Esophagus mucosa (tissue), 1 donor: ENCODE results near the gene SH3GL1. TPM values are rescaled to one million over a fixed set of nuclear protein-coding genes. Genes with fewer than 3 reads are reported as not detected.
A peak's percentile ranks its signal among the peaks of the same experiment; 100 is the strongest.

ENCODE experiments used
- ATAC-seq: fragments of 200-7000 bp; cut with Tn5 transposase; one replicate; pipeline ENCODE4 v1.9.1; 2020
- total RNA-seq: library from RNA; stranded (reverse); gene quantifications from one replicate; pipeline ENCODE4 v1.2.4, GENCODE V29; 2023
- donor health status: DM: yes; HTN: yes; CAD: no.

Gene SH3GL1
- total RNA-seq, 1 donor from 2014 or later, result 114 TPM

DNA sequence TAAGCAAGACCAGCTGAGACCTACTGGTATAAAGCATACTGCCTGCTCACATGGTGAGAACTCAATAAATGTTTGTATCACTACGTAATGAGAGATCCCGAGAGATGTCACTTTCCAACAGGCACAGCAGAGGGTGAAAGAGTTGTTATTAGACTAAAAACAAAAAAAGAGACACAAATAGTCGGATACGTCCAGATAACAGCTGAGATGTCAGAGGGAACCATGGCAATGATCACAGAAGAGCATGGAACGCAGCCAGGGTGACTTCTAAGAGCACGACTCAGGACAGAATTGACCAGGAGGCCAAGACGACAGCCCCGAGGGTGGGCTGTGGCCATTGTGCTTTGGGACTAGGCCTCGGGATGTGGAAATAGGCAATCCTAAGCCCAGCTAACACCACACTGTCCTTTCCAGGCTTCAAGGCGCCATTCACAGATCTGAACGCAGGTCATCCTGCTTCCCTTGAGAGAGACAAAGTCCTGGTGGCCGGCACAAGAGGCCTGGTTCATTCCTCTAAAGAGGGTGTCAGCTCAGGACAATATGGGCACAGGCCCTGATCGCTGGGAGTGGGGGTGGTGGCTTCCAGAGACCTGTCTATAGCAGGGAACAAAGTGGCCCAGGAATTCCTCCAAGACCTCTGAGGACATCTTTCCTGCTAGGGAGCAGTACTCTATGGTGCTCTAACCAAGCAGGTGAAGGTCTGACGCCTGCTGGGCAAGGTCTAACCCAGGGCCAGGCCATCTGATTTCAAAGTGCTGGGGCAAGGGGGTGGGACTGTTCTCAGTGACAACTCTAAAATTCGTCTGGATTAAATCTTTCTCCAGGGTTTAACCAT lies 3.2 kb downstream of the SH3GL1 start:
- no peak for ATAC-seq

GRCh38 chr19:4393947-4394590 lies 6.3 kb downstream of the SH3GL1 start:
- ATAC-seq, result no peak

- peak; percentile 22 for ATAC-seq
Measured at GRCh38 chr19:4391701-4392483, 8.5 kb downstream of the SH3GL1 start.

GRCh38 chr19:4391306-4391693 lies 9.0 kb downstream of the SH3GL1 start:
- ATAC-seq, result no peak

- peak; percentile 12 for ATAC-seq
Measured at GRCh38 chr19:4390567-4391305, 9.6 kb downstream of the SH3GL1 start.

DNA sequence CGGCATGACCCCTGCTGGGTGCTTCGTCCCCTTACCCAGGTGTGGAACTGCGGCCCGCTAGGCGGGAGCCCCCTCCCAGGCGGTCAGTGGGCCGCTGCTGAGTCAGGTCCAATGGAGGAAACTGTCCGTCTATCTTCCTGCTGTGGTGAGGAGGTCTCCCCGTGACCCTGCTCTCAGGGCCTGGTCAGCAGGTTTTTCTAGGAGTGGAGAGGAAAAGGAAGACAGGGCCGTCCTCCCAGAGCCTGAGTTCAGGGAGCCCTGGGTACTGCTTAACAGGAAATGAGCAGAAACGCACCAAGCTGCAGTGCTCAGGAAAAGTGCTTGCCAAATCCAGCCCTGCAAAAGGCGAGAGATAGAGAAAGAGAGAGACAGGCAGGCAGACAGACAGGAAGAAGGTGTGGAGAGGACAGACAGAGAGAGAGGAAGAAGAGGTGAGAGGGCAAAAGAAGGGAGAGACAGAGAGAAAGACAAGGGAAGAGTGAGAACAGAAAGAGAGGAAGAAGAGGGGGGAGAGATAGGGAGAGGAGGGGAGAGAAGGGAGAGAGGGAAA lies 10.3 kb downstream of the SH3GL1 start:
- ATAC-seq, result peak; percentile 47

DNA sequence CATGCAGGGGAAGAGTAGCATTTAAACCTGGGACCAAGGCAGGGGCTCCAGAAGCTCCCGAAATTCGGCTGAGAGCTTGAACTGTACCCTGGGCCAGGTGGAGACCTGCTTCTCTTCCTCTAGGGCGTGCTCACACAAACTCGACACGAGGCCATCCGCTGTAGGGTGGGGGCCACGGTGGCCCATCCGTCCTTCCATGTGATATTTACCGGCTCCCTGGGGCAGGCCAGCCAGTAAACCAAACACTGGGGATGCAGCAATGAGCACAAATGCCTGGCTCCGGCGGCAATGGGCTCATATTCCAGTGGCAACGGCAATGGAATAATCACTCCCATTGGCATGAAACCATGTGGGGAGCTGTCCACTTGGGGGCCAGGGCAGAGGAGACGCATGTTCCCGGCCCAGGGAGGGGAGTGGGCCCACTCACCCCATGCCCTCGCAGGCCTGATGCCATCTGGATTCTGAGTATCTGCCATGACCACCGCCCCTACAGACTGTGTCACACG lies 10.8 kb downstream of the SH3GL1 start:
- no peak for ATAC-seq

DNA sequence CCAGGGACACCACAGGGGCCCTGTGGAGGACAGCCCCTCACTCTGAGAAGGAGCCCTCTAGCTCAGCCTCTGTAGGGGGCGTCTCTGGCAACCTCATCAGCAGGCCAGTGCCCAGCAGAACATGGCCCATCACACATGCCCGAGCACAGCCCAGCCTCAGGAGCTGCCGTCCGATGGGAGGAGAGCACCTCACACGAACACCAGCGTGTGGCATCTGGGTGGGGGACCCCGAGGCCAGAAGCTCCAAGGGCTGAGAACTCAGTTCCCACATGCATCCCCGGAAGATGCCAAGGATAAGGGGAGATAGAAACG lies 11.3 kb downstream of the SH3GL1 start:
- no peak for ATAC-seq

DNA sequence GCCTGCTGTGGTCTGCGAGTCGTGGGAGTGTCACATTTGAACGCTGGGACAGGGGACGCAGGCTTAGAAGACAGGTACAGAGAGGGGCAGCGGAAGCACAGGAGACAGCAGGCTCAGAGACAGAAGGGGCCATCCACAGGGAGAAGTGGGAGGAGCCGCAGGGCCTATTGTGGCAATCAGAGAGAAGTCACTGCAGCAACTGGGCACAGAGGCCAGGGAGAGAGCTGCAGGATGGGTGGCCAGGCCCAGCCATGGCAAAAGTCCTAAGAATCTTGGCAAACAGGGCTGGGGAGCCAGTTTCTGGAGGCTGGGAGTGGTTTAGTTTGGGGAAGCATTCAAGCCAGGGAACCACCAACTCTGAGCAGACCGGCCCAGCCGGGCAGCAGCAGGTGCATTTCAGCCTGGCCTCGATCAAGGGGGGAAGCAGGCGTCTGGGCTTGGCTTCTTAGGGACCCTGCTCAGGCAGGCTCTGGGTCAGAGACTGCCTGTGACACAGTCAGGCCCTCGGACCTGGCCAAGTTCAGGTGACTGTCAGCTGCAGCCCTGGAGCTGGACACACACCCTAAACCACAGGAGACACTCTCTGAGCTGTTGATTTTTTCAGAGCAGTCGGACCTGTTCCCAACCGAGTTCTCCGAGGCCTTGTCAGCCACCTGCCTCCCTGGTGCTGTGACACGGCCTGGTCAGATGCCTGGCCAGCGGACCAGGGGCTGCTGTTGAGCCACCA lies 11.8 kb downstream of the SH3GL1 start:
- ATAC-seq, result peak; percentile 68

- no peak for ATAC-seq
Measured at GRCh38 chr19:4386041-4386782, 14.1 kb downstream of the SH3GL1 start.

DNA sequence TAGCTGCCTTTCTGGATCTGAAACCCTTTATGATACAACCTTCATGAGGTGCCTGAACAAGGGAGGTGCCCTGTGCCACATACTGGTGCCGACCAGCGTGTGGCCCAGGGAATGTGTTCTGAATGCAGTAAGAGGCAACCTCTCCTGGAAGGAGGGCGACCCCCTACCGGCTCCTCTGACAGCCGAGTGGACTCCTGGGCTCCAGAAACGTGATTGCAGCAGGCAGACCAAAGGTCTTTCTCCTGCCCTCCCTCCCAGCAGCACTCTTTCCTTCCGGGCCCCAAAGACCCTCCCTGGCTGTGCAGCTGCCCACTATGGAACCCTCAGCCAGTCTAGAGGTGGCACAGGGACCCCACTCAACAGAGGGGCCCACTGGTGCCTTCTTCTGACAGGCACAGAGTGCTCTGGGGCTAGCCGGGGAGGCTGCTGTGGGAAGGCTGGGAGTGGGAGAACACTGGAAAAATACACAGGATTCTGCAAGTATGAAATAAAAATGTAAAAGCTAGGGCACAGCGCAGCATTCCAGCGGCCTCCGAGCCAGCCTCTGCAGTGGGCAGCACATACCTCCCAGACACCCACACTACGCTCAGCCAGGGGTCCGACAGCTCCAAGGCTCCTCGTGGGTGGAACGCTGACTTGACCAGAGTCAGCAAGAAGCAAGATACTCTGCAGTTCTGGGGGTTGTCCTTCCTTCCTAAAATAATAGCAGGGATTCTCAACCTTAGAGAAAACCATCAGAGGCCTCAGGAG lies 14.9 kb downstream of the SH3GL1 start:
- ATAC-seq, result no peak

GRCh38 chr19:4380254-4380727 lies 20.1 kb downstream of the SH3GL1 start:
- peak; percentile 51 for ATAC-seq

- peak; percentile 55 for ATAC-seq
Measured at GRCh38 chr19:4379383-4380253, 20.7 kb downstream of the SH3GL1 start.

DNA sequence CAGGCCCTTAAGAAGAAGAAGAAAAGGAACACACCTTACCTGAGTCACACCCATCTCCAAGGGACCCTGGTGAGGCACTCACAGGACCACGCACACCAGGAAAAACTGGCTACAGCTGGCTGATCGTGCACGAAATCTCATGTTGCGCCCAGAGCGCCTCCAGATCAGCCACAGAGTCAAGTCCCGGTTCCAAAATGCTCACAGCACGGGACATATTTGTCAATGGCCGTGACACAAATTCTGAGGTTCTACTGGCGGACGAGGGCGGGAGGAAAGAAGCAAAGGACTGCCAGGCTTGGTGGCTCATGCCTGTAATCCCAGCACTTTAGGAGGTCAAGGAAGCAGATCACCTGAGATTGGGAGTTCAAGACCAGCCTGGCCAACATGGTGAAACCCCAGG lies 21.5 kb downstream of the SH3GL1 start:
- peak; percentile 1 for ATAC-seq

DNA sequence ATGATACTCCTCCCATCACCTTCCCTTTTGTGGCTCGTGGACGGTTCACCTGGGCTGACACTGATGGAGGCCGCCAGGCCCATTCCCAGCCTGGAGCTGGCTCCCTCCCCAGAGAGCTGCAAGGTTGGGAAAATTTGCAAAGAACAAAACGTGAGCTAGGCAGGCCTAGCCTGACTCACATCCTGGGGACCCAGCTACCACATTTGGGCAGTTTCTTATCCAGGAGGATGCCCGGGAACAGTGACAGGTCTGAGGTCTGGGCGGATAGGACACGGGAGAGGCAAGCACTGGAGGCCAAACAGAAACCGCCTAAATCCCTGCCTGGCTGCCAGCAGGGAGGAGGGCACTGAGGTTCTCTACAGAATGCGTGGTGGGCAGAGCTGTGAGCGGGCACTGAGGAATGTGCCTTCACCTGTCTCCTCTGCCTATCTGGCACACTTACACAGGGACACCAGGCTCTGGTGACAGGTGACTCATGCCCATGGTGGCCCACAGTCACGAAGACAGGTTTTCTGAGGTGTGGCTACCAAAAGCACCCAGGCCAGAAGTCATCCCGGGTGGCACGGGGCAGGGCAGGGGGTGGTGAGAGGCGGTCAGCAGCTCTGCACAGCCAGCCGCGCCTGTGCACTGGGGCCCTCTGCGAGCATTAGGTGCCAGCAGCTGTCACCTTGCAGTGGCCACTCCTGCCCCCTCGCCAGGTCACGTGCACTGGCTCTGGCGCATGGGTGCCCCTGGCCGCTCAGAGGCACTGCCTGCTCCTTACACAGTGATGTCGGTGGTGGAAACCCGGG lies 23.2 kb downstream of the SH3GL1 start:
- ATAC-seq, result peak; percentile 54

GRCh38 chr19:4376671-4376990 lies 23.7 kb downstream of the SH3GL1 start:
- ATAC-seq, result no peak

DNA sequence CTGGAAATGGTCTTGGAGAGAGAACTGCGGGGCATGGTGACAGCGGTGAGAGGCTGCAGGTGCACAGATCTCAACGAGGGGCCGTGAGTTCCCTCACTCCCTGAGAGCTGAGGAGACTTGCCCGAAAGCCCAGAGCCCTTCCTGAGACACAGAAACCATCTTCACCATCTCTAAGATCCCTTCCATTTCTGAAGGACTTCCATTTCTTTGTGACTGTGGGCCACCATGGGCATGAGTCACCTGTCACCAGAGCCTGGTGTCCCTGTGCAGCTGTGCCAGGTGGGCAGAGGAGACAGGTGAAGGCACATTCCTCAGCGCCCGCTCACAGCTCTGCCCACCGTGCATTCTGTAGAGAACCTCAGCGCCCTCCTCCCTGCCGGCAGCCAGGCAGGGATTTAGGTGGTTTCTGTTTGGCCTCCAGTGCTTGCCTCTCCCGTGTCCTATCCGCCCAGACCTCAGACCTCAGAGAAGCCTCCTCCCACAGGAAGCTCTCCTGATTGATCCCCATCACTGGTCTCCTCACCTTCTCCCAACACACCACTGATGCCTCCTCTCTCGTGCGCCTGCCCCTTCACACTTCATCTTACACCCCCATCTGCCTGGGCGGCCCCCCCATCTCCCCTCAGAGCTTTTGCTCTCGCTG lies 24.2 kb downstream of the SH3GL1 start:
- no peak for ATAC-seq
